Breast epithelium (tissue), 3 donors: Measurements from ENCODE around the gene SERPINA5.

Experiments used
- CTCF ChIP-seq, 3 donors: fragments of 450-650 bp; IDR thresholded peaks; one replicate each; pipeline ENCODE4 v1.5.1; 2016 to 2017; ENCODE audit warnings: antibody characterized with exemption in 3 of 3, mild to moderate bottlenecking in 3 of 3, moderate library complexity in 3 of 3
- POLR2A ChIP-seq: fragments of 450-650 bp; IDR thresholded peaks from one replicate; pipeline ENCODE4 v1.6.1; 2016; ENCODE audit warnings: antibody characterized with exemption, mild to moderate bottlenecking, moderate library complexity

GRCh38 chr14:94543449-94544124 is 37.6 kb upstream of the SERPINA5 start:
- TF ChIP-seq POLR2A = no peak
- TF ChIP-seq CTCF (IDR thresholded peaks at IDR 0.05) = peak in 1 of 3 donors; percentile 14
